GM18517 (cell line): ENCODE results near the gene POLDIP3.

Source experiments
- ATAC-seq: cut with Tn5 transposase; IDR thresholded peaks from one replicate; pipeline ENCODE4 v1.9.1; 2021; ENCODE audit warnings: mild to moderate bottlenecking, moderate library complexity; ENCODE audit not compliant: unreplicated experiment

POLDIP3 gene, protein sequence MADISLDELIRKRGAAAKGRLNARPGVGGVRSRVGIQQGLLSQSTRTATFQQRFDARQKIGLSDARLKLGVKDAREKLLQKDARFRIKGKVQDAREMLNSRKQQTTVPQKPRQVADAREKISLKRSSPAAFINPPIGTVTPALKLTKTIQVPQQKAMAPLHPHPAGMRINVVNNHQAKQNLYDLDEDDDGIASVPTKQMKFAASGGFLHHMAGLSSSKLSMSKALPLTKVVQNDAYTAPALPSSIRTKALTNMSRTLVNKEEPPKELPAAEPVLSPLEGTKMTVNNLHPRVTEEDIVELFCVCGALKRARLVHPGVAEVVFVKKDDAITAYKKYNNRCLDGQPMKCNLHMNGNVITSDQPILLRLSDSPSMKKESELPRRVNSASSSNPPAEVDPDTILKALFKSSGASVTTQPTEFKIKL

DNA sequence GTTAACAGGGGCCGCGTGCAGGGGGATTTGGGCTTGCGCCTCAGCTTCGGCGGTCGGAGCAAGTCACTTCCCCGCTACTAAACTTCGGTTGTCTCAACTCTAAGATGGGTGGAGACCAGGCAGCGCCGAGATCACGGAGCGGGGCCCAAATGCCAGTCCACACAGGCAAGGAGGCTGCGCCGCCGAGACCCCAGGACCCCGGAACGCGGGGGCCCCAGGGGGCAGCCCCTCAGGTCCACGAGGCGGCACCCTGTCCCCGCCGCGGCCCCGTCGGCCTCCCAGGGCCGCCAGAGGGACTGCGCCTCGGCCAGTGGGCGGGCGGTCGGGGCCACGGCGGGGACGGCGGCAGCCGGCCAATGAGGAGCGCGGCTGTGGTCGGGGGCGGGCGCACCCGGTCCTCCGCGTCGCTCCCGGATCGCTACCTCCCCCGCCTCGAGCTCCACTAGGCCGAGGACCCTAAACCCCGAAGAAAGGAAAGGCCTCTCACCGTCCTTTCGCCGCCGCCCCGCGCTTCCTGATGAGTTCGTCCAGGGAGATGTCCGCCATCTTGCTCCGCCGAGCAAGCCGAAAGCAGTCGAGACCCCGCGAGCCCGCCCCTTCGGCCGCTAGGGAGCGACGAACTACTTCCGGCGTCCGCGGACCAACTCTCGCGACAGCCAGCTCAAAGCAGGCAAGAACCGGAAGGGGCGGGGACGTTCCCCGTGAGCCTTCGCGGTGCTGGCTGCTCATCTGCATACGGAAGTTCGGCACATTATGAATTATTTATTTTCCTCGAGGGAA, at the start of gene POLDIP3:
Gene POLDIP3, minus strand, starts transcription at position 572 of the 780 bp plus-strand sequence. Its CDS starts 26 bp downstream, at position 546.
- ATAC-seq, result peak; percentile 71

DNA sequence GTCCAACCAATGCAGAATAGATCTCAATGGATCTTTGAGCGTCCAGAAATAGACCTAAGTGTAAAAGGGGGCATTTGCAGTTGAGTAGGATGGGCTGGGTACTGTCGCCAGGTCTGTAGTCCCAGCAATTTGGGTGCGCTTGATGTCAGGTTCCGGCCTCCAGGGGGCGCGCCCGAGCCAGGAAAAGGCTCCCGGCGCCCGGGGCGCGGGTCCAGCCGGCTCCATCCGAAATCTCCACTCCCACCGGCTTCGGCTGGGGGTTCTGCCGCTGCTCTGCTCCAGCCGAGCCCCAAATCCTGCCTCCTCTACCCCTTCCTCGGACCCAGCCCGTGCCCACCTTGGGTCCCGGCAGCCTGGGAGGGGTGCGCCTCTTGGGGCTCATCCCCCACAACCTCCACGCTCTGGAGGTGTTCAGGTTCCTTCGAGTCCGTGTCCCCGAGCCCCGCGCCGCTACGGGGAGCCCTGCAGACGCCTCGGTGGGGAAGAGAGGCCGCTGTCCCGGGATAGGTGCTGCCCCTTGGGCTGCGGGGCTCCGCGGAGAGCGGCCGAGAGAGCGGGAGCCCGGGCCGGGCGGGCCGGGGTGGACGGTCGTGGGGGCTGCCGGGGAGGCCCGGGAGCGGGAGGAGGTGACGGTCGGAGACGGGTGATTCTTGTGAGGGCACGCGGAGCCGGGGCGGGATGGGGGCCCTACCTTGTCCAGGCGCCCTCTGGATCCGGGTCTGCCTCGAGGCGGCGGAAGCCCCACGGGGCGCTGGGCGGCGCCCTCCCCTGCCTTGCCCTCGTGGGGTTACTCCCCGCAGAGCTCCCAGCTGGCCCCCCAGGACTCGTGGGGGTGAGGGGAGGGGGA, 47.5 kb upstream of the POLDIP3 start:
- ATAC-seq, result no peak

DNA sequence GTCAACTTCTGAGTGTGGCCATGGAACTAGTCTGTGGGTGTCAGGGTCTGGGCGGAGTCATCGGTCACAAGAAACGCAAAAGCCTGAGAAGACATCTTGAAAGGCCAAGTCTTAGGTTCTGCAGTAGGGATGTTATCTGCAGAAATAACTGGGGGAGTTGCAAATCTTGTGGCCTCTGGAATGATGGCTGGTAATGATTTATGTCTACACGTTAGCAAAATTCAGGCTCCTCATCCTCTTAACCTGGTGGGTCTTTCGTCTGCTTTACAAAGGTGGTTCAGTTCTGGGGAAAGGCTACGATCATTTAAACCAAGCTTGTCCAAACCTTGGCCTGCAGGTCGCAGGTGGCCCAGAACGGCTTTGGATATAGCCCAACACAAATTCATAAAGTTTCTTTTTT, 41.9 kb upstream of the POLDIP3 start:
- ATAC-seq, result no peak

- peak; percentile 49 for ATAC-seq
These were observed 41.0 kb upstream of the POLDIP3 start for GRCh38 chr22:42655693-42656092.

DNA sequence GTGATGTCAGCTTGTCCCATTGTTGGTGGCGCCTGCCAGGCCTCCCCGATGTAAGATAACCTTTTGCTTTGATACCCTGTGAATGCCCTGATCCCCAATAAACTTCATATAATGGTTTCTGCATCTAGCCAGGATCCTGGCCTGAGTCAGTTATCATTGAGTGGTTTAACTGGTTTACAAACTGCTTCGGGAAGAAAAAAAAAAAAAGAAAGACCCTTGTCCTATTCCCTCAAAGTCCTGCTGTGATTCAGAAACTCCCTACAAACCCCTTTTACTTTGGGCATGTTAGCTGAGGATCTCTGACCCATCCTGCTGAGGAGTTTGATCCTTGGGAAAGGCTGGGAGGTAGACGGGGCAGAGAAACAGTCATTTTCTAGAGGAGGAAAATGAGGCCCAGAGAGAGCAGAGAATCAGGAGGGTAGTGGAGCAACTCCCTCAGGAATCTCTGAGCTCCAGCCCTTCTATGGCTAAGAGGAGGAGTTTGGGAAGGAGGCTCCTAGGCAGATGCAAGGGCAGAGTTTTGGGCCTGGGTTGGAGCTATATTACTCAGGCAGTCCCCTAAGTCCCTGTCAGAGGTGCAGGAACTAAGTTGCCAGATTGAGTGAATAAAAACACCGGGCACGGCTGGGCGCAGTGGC, 39.9 kb upstream of the POLDIP3 start:
- ATAC-seq, result no peak

DNA sequence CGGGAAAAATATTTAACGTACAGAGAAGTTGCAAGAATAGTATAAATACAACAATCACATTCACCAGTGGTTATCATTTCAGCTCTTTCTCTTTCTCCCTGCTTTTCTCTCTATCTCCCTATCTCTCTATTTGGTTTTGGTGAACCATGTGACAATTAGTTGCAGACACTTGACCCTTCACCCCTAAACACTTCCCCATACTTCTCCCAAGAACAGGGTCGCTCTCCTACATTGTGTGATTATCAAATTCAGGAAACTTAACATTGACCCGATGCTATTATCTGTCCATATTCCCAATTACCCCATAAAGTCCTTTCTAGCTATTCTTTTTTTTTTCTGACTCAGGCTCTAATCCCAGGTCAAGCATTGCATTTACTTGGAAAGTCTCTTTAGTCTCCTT, 39.3 kb upstream of the POLDIP3 start:
- ATAC-seq, result no peak

DNA sequence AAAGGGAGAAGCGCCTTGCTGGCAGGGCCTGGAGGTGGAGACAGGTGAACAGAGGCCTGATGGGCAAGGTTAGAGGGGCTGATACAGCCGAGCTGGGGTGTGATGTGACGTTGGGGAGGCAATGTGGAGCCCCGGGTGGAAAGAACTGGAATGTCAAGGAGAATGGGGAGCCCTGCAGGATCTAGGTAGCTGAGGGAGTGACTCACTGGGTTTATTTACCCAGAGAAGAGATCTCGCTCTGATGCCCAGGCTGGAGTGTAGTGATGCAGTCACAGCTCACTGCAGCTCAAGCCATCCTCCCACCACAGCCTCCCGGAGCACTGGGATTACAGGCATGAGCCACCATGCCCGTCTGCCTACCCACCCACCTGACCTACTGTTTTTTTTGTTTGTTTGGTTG, 36.5 kb upstream of the POLDIP3 start:
- no peak for ATAC-seq

DNA sequence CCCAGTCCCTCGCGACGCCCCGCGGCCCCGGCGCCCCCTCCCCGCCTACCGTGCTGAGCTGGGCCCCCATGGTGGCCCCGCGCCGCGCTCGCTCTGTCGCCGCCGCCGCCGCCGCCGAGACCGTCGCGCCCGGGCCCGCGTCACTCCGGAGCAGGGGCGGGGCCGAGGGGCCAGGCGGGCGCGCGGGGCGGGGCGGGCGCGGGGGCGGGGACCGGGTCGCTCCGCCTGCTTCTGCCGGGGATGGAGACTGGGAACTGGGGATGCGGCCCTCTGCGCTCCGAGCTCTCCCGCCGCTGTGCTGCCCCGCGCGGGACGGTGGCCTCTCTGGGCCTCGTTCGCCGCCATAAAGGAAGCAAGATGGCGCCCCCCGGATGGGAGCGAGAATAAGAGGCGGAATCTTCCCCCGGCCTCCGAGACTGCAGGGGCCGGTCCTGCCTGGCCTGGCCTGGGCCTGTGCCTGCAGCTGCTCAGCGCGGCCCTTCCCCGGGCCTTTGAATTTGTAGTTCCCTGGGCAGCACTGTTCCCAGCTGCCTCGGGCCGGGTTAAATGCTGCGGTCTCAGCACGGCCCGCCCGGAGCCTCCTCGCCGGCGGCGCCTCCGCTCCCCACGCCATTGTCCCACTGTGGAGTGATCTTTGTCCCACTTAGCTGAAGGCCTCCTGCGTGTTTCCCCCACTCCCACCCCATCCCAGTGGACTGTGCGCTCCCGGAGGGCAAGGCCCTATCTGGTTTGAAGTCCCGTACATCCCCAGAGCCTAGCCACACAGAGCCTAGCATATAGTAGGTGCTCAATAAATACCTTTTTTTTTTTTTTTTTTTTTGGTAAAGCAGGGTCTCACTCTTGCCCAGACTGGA, 34.8 kb upstream of the POLDIP3 start, which contains the start of gene CYB5R3:
Gene CYB5R3, minus strand, starts transcription at position 147 of the 854 bp plus-strand sequence. Its CDS starts 77 bp downstream, at position 70.
- peak; percentile 58 for ATAC-seq

- peak; percentile 23 for ATAC-seq
These were observed 33.9 kb upstream of the POLDIP3 start for GRCh38 chr22:42648368-42649245.

DNA sequence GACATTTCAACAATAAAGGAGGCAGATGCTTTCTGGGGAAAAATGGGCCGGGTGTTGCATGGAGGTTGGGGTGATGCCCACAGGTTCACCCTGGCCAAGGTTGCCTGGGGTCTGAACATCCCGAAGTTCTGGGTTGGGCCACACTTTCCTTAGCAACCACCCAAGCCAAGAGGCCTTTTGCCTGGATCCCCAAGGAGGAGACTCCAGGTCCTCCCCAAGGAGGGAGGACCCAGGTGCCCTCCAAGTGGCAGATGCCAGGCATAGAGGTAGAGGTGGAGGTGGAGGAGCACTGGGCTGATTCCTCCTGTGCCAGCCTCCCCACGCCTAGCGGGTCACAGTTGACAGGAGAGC, 33.3 kb upstream of the POLDIP3 start:
- no peak for ATAC-seq

- no peak for ATAC-seq
These were observed 32.2 kb upstream of the POLDIP3 start for GRCh38 chr22:42646569-42647525.

DNA sequence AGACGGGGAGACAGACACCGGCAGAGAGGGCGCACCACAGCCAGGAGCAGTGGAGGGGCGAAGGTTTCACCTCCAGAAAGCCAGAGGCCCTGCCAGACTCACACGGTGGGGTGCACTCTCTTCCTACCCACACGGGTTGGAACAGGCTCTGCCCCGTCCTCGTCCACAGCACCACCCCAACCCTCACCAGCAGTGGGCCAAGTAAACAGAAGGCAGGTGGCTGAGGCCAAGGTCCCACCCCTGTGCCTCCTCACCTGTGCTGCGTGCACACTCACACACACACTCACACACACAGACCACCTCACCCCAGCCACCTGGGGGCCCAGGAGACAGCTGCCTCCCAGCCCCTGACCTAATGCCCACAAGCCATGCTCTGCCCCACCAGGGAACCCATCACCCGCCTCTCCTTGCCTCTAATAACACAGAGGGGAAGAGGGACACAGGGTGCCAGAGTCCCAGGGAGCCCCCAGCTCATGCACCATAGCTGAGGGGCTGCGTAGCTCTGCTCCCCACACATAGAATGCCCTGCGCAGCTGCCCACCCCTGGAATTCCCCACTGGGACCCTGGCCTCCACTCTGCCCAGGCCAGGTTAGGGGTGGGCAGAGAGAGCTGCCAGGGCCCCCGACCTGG, 31.4 kb upstream of the POLDIP3 start:
- no peak for ATAC-seq

DNA sequence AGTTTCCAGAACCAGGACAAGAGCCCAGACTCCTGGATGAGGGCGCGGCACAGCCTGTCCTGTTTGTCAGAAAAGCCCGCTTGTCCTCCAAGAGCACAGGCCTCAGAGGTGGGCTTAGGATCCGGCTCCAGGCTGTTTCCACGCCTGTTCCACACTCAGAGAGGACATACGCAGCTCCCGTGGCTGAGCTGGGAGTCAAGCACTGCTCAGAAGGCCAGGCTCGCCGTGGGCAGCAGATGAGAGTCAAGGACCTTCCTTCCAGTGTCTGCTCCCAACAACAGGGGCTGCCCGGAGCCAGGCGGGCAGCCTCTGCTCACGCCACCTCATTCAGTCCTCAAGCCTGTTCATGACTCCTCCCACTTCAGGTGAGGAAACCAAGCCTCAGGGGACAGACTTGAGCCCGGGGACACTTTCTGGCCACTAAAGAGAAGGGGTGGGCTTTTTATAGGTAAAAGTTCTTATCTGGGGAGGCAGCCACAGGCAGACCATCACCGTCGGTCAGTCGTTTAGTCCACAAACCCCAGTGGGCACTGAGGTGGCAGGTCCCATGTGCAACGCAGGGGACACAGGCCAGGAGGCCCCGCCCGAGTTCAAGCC, 30.8 kb upstream of the POLDIP3 start:
- no peak for ATAC-seq

DNA sequence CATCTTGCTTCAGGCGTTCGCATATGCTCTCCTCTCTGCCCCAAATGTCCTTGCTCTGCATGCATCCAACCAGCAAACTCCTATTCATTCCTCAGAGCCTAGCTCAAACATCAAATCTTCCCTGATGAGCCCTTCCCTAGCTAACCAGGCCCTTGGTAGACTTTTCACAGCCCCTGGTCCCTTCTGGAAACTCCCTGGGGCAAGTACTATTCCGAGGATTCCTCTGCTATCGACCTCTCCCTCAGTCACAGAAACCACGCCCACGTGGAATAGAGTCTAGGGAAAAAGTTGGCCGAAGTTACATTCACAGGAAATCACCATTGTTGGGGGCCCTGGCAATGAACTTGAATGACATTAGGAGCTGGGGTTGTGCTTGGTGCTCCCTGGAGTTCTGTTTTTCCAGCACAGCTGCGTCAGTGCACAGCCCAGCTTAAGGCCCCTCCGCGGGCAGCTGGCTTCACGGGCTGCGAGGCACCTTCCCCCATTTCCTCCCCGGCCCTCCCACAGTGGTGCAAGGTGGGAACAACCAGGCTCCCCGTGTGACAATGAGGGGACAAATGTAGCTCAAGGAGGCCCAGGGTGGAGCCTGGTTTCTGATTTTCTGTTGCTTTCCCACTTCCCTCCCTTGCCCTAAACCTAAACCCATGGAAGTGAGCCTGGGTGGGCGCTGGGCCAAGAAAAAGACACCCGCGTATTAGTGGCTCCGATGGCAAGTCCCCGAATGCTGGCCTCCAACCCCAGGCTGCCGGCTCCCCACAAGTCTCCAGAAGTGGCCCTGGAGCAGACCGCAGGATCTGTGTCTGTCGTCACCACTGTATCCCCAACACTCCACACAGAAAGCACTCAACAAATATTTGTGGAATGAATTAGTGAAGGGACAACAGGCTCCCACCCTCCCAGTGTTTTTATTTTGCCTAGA, 30.0 kb upstream of the POLDIP3 start:
- no peak for ATAC-seq

DNA sequence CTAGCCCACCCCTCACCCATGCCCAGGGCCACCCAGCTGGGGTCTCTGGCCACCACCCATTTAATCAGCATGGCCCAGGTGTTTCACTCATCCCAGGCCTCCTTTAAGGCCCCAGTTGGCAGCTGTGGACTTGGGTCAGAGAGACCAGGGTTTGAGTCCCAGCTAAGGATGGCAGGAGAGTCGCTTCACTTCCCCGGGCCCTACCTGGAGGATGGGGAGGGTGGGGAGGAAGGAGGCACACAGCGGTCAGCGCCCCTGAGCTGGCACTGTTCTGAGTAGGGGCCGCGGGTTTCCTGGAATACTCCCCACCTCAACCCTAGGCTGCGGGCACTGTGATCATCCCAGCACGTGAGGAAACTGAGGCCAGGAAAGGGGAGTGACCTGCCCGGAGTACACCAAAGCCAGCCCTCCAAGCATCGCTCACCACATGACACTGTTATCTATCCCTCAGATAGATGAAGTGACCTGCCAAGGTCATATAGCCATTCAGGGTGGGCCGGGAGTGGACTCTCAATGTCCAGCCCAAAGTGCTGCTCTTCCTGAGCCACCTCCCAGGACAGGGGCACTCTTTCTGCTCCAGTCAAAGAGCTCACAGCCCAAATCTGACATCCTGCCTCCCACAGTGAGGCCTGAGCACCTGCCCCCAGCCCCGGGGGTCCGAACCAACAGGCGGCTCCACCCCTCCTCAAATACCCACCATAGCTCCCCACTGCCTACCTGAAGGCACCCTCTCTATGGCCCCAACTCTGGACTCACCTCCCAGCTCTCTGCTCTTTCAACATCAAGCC, 29.1 kb upstream of the POLDIP3 start:
- ATAC-seq, result no peak
